ENCODE measurements around the gene DPH7.

GRCh38 chr9:137543237-137543963, 35.3 kb downstream of the DPH7 start:
- no peak for TF ChIP-seq CTCF (IDR thresholded peaks at IDR 0.05; ENCODE audit: poor library complexity)
- no peak for TF ChIP-seq EZH2phosphoT487 (IDR thresholded peaks at IDR 0.05; ENCODE audit: low read depth, severe bottlenecking, unreplicated experiment)

Data from hepatocyte (in vitro differentiated cells).